Neural progenitor cell (in vitro differentiated cells): ENCODE measurements around the gene ARL15. TPM values are rescaled to one million over a fixed set of nuclear protein-coding genes. Genes with fewer than 3 reads are reported as not detected.

ENCODE experiments used
- DNase-seq: peaks from one replicate; pipeline ENCODE4 v3.0.0-alpha.2; 2016; ENCODE audit warnings: low spot score
- H2AFZ ChIP-seq: fragments of 200-600 bp; sonication (generic); replicated peaks from 2 replicates; pipeline ENCODE4 v1.6.1; 2016; ENCODE audit warnings: antibody characterized with exemption
- H3F3A ChIP-seq: fragments of 200-600 bp; sonication (generic); 2 replicates; pipeline ENCODE4 v1.6.1; 2016; ENCODE audit warnings: antibody characterized with exemption, low read depth
- H3K27ac ChIP-seq: fragments of 200-600 bp; sonication (generic); 2 replicates; pipeline ENCODE4 v1.5.1; 2016; ENCODE audit warnings: mild to moderate bottlenecking
- H3K27me3 ChIP-seq: fragments of 200-600 bp; sonication (generic); 2 replicates; pipeline ENCODE4 v1.6.1; 2016; ENCODE audit warnings: mild to moderate bottlenecking, moderate library complexity
- H3K36me3 ChIP-seq: fragments of 200-600 bp; sonication (generic); 2 replicates; pipeline ENCODE4 v1.5.1; 2016
- H3K4me1 ChIP-seq: fragments of 200-600 bp; sonication (generic); 2 replicates; pipeline ENCODE4 v1.6.1; 2016; ENCODE audit warnings: mixed run types
- H3K4me2 ChIP-seq: fragments of 200-600 bp; sonication (generic); 2 replicates; pipeline ENCODE4 v1.6.1; 2016
- H3K4me3 ChIP-seq: fragments of 200-600 bp; sonication (generic); 2 replicates; pipeline ENCODE4 v1.5.1; 2016
- H3K79me2 ChIP-seq: fragments of 200-600 bp; sonication (generic); 2 replicates; pipeline ENCODE4 v1.6.1; 2016; ENCODE audit warnings: low read depth
- H3K9ac ChIP-seq: fragments of 200-600 bp; sonication (generic); 2 replicates; pipeline ENCODE4 v1.6.1; 2016
- H3K9me3 ChIP-seq: fragments of 200-600 bp; sonication (generic); 2 replicates; pipeline ENCODE4 v1.5.1; 2016; ENCODE audit warnings: low read depth
- H4K20me1 ChIP-seq: fragments of 200-600 bp; sonication (generic); 2 replicates; pipeline ENCODE4 v1.6.1; 2016; ENCODE audit warnings: low read depth
- H3K27ac Mint-ChIP-seq: 3 replicates; pipeline ENCODE4 v1.8.0; 2021; ENCODE audit warnings: mixed read lengths
- H3K27me3 Mint-ChIP-seq: 2 replicates; pipeline ENCODE4 v1.8.0; 2022; ENCODE audit warnings: low read depth, mild to moderate bottlenecking, inconsistent platforms, moderate library complexity, mixed read lengths; ENCODE audit not compliant: insufficient read depth
- H3K36me3 Mint-ChIP-seq: 3 replicates; pipeline ENCODE4 v1.8.0; 2021; ENCODE audit warnings: mixed read lengths
- H3K4me1 Mint-ChIP-seq: 3 replicates; pipeline ENCODE4 v1.8.0; 2021; ENCODE audit warnings: mixed read lengths
- H3K4me3 Mint-ChIP-seq: 3 replicates; pipeline ENCODE4 v1.8.0; 2021; ENCODE audit warnings: mild to moderate bottlenecking, moderate library complexity, mixed read lengths
- H3K9me3 Mint-ChIP-seq: 3 replicates; pipeline ENCODE4 v1.8.0; 2020; ENCODE audit warnings: mixed read lengths
- CTCF ChIP-seq: fragments of 200-600 bp; sonication (generic); IDR thresholded peaks from 2 replicates; pipeline ENCODE4 v1.5.1; 2017; ENCODE audit warnings: antibody characterized with exemption, mild to moderate bottlenecking
- EZH2 ChIP-seq: fragments of 200-600 bp; sonication (generic); IDR thresholded peaks from 2 replicates; pipeline ENCODE4 v1.6.1; 2017; ENCODE audit warnings: antibody characterized with exemption, mild to moderate bottlenecking, moderate library complexity
- EZH2phosphoT487 ChIP-seq: fragments of 200-600 bp; sonication (generic); IDR thresholded peaks from 2 replicates; pipeline ENCODE4 v1.6.1; 2017; ENCODE audit warnings: antibody characterized with exemption
- total RNA-seq: library from RNA; depleted of rRNA; stranded (reverse); fragments of >200 nt; gene quantifications from 2 replicates; pipeline ENCODE4 v1.2.3, GENCODE V29; 2015; ENCODE audit warnings: low replicate concordance

ARL15 gene
- total RNA-seq, 1 donor from 2014 or later, result 39.1 TPM

- H3K27ac Mint-ChIP-seq, result no peak overlapping the region
- no peak overlapping the region for H3K9ac ChIP-seq
- H3K36me3 ChIP-seq, result no peaks in the 10 kb centered on the region
- H2AFZ ChIP-seq, result no peak overlapping the region
- H3K9me3 Mint-ChIP-seq, result no peaks in the 10 kb centered on the region
- H3K4me3 ChIP-seq, result no peak overlapping the region
- H3K27ac ChIP-seq, result no peak overlapping the region
- peaks cover 24% of the 10 kb centered on the region for H3K4me1 ChIP-seq
- peaks cover 15% of the 10 kb centered on the region for H3K4me1 Mint-ChIP-seq
- no peaks in the 10 kb centered on the region for H3K27me3 ChIP-seq
- H3K27me3 Mint-ChIP-seq, result no peaks in the 10 kb centered on the region
- H3F3A ChIP-seq, result no peaks in the 10 kb centered on the region
- no peaks in the 10 kb centered on the region for H3K9me3 ChIP-seq
- no peaks in the 10 kb centered on the region for H4K20me1 ChIP-seq
- H3K4me2 ChIP-seq, result no peak overlapping the region
- no peak overlapping the region for H3K4me3 Mint-ChIP-seq
- TF ChIP-seq EZH2, result no peak
- no peak for TF ChIP-seq EZH2phosphoT487
- TF ChIP-seq CTCF, result no peak
- no peak for DNase-seq
- no peaks in the 10 kb centered on the region for H3K36me3 Mint-ChIP-seq
- H3K79me2 ChIP-seq, result no peaks in the 10 kb centered on the region
These were observed 381.2 kb downstream of the ARL15 start for GRCh38 chr5:53929152-53929551.

- no peak for DNase-seq
- H3K9ac ChIP-seq, result no peak overlapping the region
- H3K27ac ChIP-seq, result no peak overlapping the region
- no peak overlapping the region for H3K4me2 ChIP-seq
- Mint-ChIP-seq H3K27me3 (no peaks in the 10 kb centered on the region), H3K4me1 (peaks cover 15% of the 10 kb centered on the region), H3K27ac (no peak overlapping the region), H3K9me3 (no peaks in the 10 kb centered on the region), H3K36me3 (no peaks in the 10 kb centered on the region), H3K4me3 (no peak overlapping the region)
- no peak for TF ChIP-seq EZH2phosphoT487
- no peak for TF ChIP-seq CTCF
- TF ChIP-seq EZH2, result no peak
- H3K4me1 ChIP-seq, result peaks cover 24% of the 10 kb centered on the region
- no peaks in the 10 kb centered on the region for H4K20me1 ChIP-seq
- H3K4me3 ChIP-seq, result no peak overlapping the region
- H3F3A ChIP-seq, result no peaks in the 10 kb centered on the region
- no peaks in the 10 kb centered on the region for H3K36me3 ChIP-seq
- H3K79me2 ChIP-seq, result no peaks in the 10 kb centered on the region
- H2AFZ ChIP-seq, result no peak overlapping the region
- H3K9me3 ChIP-seq, result no peaks in the 10 kb centered on the region
- no peaks in the 10 kb centered on the region for H3K27me3 ChIP-seq
These were observed 381.7 kb downstream of the ARL15 start for GRCh38 chr5:53928641-53929040.

GRCh38 chr5:53927668-53928247 is 382.6 kb downstream of the ARL15 start:
- no peaks in the 10 kb centered on the region for H3F3A ChIP-seq
- H3K79me2 ChIP-seq, result no peaks in the 10 kb centered on the region
- H4K20me1 ChIP-seq, result no peaks in the 10 kb centered on the region
- no peaks in the 10 kb centered on the region for H3K9me3 Mint-ChIP-seq
- DNase-seq, result no peak
- no peaks in the 10 kb centered on the region for H3K36me3 ChIP-seq
- no peaks in the 10 kb centered on the region for H3K27me3 Mint-ChIP-seq
- H3K27me3 ChIP-seq, result no peaks in the 10 kb centered on the region
- peaks cover 24% of the 10 kb centered on the region for H3K4me1 ChIP-seq
- H3K27ac Mint-ChIP-seq, result peak overlapping the region; percentile 10
- no peak overlapping the region for H2AFZ ChIP-seq
- no peak for TF ChIP-seq EZH2phosphoT487
- no peak for TF ChIP-seq EZH2
- no peak for TF ChIP-seq CTCF
- peaks cover 15% of the 10 kb centered on the region for H3K4me1 Mint-ChIP-seq
- no peak overlapping the region for H3K4me3 ChIP-seq
- no peak overlapping the region for H3K9ac ChIP-seq
- H3K36me3 Mint-ChIP-seq, result no peaks in the 10 kb centered on the region
- H3K4me3 Mint-ChIP-seq, result no peak overlapping the region
- H3K27ac ChIP-seq, result no peak overlapping the region
- no peaks in the 10 kb centered on the region for H3K9me3 ChIP-seq
- H3K4me2 ChIP-seq, result no peak overlapping the region
